Activated naive CD4-positive, alpha-beta T cell treated with anti-CD3 and anti-CD28 coated beads, Interleukin-2, amount 50 U/mL, for 72 hours (primary cell): ENCODE data around the gene NR5A1. TPM values are rescaled to one million over a fixed set of nuclear protein-coding genes. Genes with fewer than 3 reads are reported as not detected.

ENCODE experiments used
- ATAC-seq, 2 donors: fragments of 150-1000 bp; cut with Tn5 transposase; 2 replicates each; pipeline ENCODE4 v1.10.0; 2021; ENCODE audit warnings: mild to moderate bottlenecking in 2 of 2, moderate library complexity in 2 of 2
- DNase-seq, 2 donors: peaks; one replicate each; pipeline ENCODE4 v3.0.0; 2021 to 2022; ENCODE audit warnings: low spot score in 2 of 2
- H3K27ac Mint-ChIP-seq, 2 donors: one replicate each; pipeline ENCODE4 v1.8.0; 2022; ENCODE audit warnings: mild to moderate bottlenecking in 2 of 2, mixed read lengths in 2 of 2
- H3K36me3 Mint-ChIP-seq, 2 donors: one replicate each; pipeline ENCODE4 v1.8.0; 2022; ENCODE audit warnings: mixed read lengths in 2 of 2
- H3K9me3 Mint-ChIP-seq, 2 donors: one replicate each; pipeline ENCODE4 v1.8.0; 2022; ENCODE audit warnings: mixed read lengths in 2 of 2
- total RNA-seq, 2 donors: library from RNA; stranded (reverse); gene quantifications; one replicate each; pipeline ENCODE4 v1.2.3, GENCODE V29; 2022

Gene NR5A1
- total RNA-seq, 2 donors from 2014 or later: not detected

DNA sequence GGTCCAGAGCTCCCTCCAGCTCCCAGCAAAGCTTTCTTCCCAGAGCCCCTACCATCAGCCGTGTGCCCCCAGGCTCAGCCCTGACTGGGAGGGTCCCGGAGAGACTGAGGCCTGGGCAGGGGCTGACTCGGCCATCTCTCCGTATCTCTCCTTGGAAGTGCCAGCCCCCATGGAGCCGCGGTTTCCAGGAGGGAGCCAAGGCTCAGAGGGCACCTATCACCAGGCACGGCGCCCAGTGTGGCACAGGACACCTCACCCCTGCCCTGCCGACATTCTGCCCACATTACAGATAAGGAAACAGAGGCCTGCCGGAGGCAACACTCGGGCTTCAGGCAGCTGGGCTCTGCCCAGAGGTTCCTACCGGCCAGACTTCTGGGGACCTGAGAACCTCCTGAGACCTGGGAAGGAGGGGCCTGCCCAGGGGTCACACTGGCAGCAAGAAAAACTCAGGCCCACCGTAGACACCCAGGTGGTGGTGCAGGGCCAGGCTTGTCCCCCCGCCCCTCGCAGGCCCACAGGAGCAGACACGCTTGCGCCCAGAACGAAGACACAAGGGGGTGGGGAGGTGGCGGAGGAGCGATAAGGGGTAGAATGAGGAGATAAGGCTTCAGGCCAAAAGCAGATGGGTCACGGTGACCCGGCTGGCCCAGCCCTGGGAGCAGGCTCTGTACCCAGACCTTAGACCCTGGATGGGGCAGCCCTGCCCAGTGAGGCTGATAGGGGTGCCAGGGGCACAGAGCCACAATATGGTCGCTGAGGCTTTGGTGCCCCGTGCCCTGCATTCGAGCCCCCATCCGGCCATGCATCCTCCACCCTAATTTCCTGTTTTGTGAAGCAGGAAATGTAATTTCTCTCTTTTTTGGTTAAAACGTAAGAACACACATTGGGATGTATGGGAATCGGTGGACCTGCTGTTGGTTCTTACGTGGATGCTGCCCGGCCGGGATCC is 11.8 kb downstream of the NR5A1 start:
- Mint-ChIP-seq H3K36me3 (no peaks in the 10 kb centered on the region), H3K27ac (peak overlapping the region in 1 of 2 donors; percentile 2), H3K9me3 (no peaks in the 10 kb centered on the region)
- ATAC-seq (no peak), DNase-seq (no peak)

DNA sequence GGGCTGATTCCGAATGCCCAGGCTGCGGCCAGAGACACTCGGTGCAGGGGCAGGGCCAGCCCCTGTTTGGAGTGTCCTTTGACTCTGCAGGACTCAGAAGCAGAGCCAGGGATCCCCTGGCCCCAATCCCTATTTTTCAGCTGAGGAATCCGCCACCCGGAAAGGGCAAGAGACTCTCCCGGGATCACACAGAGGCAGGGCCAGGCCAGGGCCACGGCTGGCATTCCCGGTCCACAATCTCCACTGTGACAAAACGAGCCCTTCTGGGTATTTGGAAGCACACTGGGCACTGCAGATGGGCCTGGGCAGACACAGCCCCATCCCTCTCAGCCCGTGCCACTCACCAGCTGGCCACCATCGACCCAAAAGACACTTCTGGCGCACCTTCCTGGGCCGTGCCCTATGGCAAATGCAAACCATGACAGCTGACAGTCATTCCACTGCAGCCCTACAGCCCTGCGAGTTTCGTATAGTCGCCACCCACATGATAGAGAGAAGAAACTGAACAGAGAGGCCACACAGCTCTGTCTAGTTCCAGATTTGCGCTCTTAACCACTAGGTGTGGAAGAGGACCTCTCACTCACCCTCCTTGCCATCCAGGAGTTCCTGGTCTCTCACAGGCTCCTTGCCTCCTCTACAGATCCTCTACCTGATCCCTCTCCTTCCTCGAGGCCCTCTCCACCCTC is 13.3 kb downstream of the NR5A1 start:
- peak overlapping the region in 1 of 2 donors; percentile 34 for H3K27ac Mint-ChIP-seq
- DNase-seq (no peak), ATAC-seq (peak in 1 of 2 donors; percentile 68)
- H3K36me3 Mint-ChIP-seq: no peaks in the 10 kb centered on the region
- no peaks in the 10 kb centered on the region for H3K9me3 Mint-ChIP-seq

GRCh38 chr9:124493218-124493617 is 14.0 kb downstream of the NR5A1 start:
- no peak for DNase-seq
- H3K9me3 Mint-ChIP-seq: no peaks in the 10 kb centered on the region
- no peaks in the 10 kb centered on the region for H3K36me3 Mint-ChIP-seq
- H3K27ac Mint-ChIP-seq: no peak overlapping the region
- ATAC-seq: no peak

DNA sequence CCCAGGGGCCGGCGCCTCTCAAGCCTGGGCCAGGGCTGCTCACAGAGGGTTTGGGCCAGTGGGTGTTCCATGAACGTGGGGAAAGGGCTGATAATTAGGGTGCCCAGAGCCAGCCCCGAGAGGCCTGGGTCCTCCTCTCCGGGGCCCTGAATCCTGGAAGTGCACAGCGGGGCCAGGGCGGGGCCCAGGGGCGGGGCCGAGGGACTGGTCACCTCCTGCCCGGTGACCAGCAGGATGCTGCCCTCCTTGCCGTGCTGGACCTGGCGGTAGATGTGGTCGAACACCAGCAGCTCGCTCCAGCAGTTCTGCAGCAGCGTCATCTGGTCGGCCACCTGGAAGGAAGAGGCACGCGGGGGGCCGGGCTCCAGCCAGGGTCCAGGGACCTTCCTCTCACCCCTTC is 14.4 kb downstream of the NR5A1 start:
- no peak for DNase-seq
- ATAC-seq: no peak
- H3K27ac Mint-ChIP-seq: no peak overlapping the region
- H3K9me3 Mint-ChIP-seq: no peaks in the 10 kb centered on the region
- no peaks in the 10 kb centered on the region for H3K36me3 Mint-ChIP-seq

DNA sequence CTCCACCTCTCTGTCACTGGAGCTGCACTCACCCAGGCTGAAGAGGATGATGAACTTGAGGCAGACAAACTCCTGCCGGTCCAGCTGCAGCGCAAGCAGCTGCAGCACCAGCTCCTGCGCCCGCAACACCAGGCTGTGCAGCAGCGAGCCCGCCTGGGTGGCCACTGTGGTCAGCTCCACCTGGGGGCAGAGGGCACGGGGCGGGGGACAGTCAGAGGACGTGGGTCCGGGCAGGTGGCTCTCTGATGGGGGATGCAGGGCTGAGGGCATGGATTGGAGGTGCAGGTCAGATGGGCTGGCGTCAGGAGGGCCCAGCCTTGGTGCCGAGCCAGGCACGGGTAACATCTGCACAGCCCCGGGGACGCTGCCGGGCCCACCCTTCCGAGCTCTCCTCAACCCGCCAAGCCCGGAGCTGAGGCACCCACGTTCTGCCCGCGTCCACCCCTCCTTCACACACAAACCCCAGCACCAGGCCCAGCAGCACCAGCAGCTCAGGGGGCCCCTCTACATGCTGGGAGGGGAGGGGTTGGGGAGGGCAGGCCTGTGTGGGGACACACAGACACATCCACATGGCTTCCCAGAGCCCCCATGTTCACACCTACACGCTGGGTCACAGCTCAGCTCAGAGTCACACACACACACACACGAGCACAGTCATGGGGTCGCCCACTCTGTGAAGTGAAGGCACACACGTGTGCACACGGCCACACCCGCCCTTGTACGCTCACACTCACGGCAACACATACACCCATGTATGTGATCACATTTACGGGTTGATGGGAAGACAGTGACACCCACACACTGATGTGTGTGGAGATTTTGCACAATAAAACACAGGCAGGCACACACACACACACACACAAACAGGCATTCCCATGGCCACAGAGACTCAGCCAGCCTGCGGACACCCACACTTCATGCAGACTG is 15.9 kb downstream of the NR5A1 start:
- no peak for ATAC-seq
- no peak for DNase-seq
- Mint-ChIP-seq H3K9me3 (no peaks in the 10 kb centered on the region), H3K36me3 (no peaks in the 10 kb centered on the region), H3K27ac (no peak overlapping the region)

DNA sequence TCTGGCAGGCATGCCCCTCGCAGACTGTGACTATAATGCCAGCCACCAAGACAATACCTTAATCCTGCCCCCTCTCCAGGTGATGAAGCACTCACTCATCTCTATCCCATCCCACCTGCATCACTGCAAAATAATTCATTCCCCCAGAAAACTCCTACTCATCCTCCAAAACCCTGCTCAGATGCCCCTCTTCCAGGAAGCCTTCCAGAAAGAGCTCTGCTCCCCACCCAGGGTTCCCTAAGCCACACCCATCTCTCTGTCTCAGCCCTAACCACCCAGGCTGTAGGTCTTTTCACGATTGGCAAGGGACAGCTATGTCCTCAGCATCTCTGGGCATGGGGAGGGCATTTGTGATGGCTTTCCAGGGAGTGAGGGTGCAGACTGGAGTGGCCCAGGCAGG is 17.2 kb downstream of the NR5A1 start:
- Mint-ChIP-seq H3K9me3 (no peaks in the 10 kb centered on the region), H3K27ac (no peak overlapping the region), H3K36me3 (no peaks in the 10 kb centered on the region)
- ATAC-seq (no peak), DNase-seq (no peak)

DNA sequence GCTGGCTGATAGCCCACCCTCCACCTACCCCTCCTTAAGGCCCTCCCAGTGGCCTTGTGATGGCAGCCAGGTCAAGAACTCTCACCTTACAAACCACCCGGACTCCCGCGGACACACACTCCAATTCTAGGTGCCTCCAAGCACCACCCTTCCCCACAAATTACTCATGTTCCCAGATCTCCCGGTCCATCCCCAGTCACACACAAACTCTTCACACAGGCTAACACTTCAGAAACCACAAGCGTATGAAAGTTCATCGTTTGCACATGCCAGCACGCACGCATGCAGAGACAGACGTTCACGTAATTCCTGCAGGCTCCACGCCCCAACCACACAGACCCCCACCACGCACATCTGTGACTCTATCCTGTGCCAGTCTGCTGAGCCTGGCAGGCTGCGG is 18.0 kb downstream of the NR5A1 start:
- ATAC-seq: no peak
- DNase-seq: no peak
- Mint-ChIP-seq H3K9me3 (peaks cover 0 to under 1% of the 10 kb centered on the region in 2 donors), H3K36me3 (no peaks in the 10 kb centered on the region), H3K27ac (no peak overlapping the region)

- DNase-seq (no peak), ATAC-seq (no peak)
- Mint-ChIP-seq H3K36me3 (no peaks in the 10 kb centered on the region), H3K9me3 (peaks cover 0 to 3% of the 10 kb centered on the region in 2 donors), H3K27ac (no peak overlapping the region)
These were observed 18.5 kb downstream of the NR5A1 start for GRCh38 chr9:124488641-124489210.

- H3K27ac Mint-ChIP-seq: no peak overlapping the region
- ATAC-seq: no peak
These were observed 19.7 kb downstream of the NR5A1 start for GRCh38 chr9:124487260-124488182.

DNA sequence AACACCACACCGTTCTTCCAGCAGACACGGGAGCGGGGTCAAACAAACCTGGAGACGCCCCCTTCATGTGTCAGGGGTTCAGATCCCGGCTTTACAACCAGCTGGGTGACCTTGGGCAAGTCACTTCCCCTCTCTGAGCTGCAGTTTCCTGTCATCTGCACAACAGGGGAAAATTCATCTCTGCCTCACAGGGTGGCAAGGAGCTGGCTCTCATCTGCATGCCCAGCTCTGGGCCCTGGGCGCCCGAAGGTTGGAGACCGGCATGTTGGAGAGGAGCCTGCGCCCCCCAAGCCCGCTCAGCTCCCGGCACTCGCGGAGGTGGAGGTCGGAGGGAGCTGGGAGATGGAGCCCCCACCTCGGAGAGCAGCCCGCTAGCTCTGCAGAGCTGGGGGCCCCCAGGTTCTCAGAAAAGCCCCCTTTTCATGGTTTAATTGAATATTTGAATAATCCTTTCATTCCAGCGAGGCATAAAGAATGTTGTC is 20.4 kb downstream of the NR5A1 start:
- no peaks in the 10 kb centered on the region for H3K36me3 Mint-ChIP-seq
- ATAC-seq (no peak), DNase-seq (no peak)
- H3K27ac Mint-ChIP-seq: no peak overlapping the region
- peaks cover 0 to 3% of the 10 kb centered on the region in 2 donors for H3K9me3 Mint-ChIP-seq

More at GRCh38 chr9:124487260-124488182, 19.7 kb downstream of the NR5A1 start:
- Mint-ChIP-seq H3K36me3 (no peaks in the 10 kb centered on the region), H3K9me3 (peaks cover 0 to 3% of the 10 kb centered on the region in 2 donors)
- no peak for DNase-seq

GRCh38 chr9:124485936-124486335 is 21.3 kb downstream of the NR5A1 start:
- no peak for ATAC-seq
- peaks cover 0 to 3% of the 10 kb centered on the region in 2 donors for H3K9me3 Mint-ChIP-seq
- H3K36me3 Mint-ChIP-seq: no peaks in the 10 kb centered on the region
- no peak for DNase-seq
- H3K27ac Mint-ChIP-seq: no peak overlapping the region

DNA sequence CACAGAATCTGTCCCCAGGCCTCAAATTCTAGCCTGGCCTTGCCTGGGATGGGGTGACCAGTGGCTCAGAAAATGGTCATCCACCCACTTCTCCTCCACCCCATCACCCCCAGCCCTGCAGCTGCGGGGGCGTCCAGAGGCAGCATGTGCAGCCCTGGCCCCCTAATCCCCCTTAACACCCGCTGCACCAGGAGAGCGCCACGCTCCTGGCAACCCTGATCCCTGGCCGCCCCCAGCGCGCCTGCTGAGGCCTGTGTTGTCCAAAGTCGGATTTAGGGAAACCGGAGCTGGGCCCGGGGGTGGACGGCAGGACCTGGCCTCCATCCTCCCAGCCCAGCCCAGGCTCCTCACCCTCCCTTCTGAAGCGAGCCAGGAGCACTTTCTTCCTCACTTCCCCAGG is 22.0 kb downstream of the NR5A1 start:
- no peak overlapping the region for H3K27ac Mint-ChIP-seq

GRCh38 chr9:124483481-124483880 is 23.7 kb downstream of the NR5A1 start:
- Mint-ChIP-seq H3K36me3 (no peaks in the 10 kb centered on the region), H3K9me3 (peaks cover 0 to 3% of the 10 kb centered on the region in 2 donors), H3K27ac (no peak overlapping the region)
- ATAC-seq (no peak), DNase-seq (no peak)

More for the DNA sequence above, 22.0 kb downstream of the NR5A1 start:
- Mint-ChIP-seq H3K9me3 (peaks cover 0 to 3% of the 10 kb centered on the region in 2 donors), H3K36me3 (no peaks in the 10 kb centered on the region)
- ATAC-seq (no peak), DNase-seq (no peak)

- Mint-ChIP-seq H3K27ac (no peak overlapping the region), H3K9me3 (peaks cover 0 to 3% of the 10 kb centered on the region in 2 donors), H3K36me3 (no peaks in the 10 kb centered on the region)
- DNase-seq (no peak), ATAC-seq (no peak)
These were observed 24.7 kb downstream of the NR5A1 start for GRCh38 chr9:124482431-124483031.

DNA sequence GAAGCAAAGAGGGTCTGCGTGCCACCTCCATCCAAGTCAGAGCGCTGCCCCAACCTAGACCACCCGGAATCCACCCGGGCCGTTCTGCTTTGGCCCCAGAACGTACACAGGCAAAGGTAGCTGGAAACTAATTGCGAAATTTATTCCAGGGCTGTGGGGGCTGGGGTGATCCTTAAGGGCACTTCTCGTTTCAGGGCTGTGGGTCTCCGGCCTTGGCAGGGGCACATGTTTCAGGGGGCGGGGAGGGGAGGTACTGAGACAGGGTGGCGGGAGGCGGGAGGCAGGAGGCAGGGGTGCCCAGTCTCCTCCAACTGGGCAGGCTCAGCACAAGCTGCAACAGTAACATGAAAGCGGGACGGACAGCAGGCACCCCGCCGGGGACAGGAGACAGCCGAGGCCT is 26.1 kb downstream of the NR5A1 start:
- no peaks in the 10 kb centered on the region for H3K36me3 Mint-ChIP-seq
- no peak for ATAC-seq

More for the DNA sequence above, 26.1 kb downstream of the NR5A1 start:
- no peak for DNase-seq
- peaks cover 0 to 3% of the 10 kb centered on the region in 2 donors for H3K9me3 Mint-ChIP-seq
- no peak overlapping the region for H3K27ac Mint-ChIP-seq
